Natural killer cell (primary cell): ENCODE data around the gene WWC1. TPM values are rescaled to one million over a fixed set of nuclear protein-coding genes. Genes with fewer than 3 reads are reported as not detected.

Source experiments
- ATAC-seq, 3 donors: fragments of 150-1000 bp in 2 of 3; fragments of 200-7000 bp in 1 of 3; cut with Tn5 transposase; 1 replicate in 1 of 3; 2 replicates in 2 of 3; pipeline ENCODE4 v1.10.0; 2021; ENCODE audit warnings: mild to moderate bottlenecking in 2 of 3, moderate library complexity in 2 of 3
- DNase-seq, 2 donors: peaks; one replicate each; pipeline versions ENCODE4 v3.0.0 to v3.0.0-alpha.2; 2013 to 2021; ENCODE audit warnings: mixed read lengths in 1 of 2
- H3K27ac ChIP-seq: one replicate; pipeline ENCODE4 v1.5.1; 2013; ENCODE audit warnings: mild to moderate bottlenecking, low read length
- H3K27me3 ChIP-seq: one replicate; pipeline ENCODE4 v1.6.1; 2013; ENCODE audit warnings: low read length; ENCODE audit not compliant: control insufficient read depth, insufficient read depth
- H3K36me3 ChIP-seq: one replicate; pipeline ENCODE4 v1.6.1; 2013; ENCODE audit warnings: low read length; ENCODE audit not compliant: control insufficient read depth, insufficient read depth
- H3K4me1 ChIP-seq: one replicate; pipeline ENCODE4 v1.6.1; 2013; ENCODE audit warnings: low read length; ENCODE audit not compliant: control insufficient read depth, insufficient read depth
- H3K4me3 ChIP-seq: one replicate; pipeline ENCODE4 v1.5.1; 2013; ENCODE audit warnings: low read length
- H3K9me3 ChIP-seq: one replicate; pipeline ENCODE4 v1.6.1; 2013; ENCODE audit warnings: low read length; ENCODE audit not compliant: control insufficient read depth, insufficient read depth
- H3K27ac Mint-ChIP-seq, 2 donors: one replicate each; pipeline ENCODE4 v1.8.0; 2022; ENCODE audit warnings: mild to moderate bottlenecking in 2 of 2, mixed read lengths in 2 of 2, moderate library complexity in 1 of 2
- H3K27me3 Mint-ChIP-seq, 2 donors: one replicate each; pipeline ENCODE4 v1.8.0; 2022; ENCODE audit warnings: low read depth in 2 of 2, mixed read lengths in 2 of 2
- H3K36me3 Mint-ChIP-seq: one replicate; pipeline ENCODE4 v1.8.0; 2022; ENCODE audit warnings: mixed read lengths
- H3K4me1 Mint-ChIP-seq, 2 donors: one replicate each; pipeline ENCODE4 v1.8.0; 2022; ENCODE audit warnings: mixed read lengths in 2 of 2
- H3K4me3 Mint-ChIP-seq: one replicate; pipeline ENCODE4 v1.8.0; 2022; ENCODE audit warnings: mild to moderate bottlenecking, moderate library complexity, mixed read lengths
- H3K9me3 Mint-ChIP-seq, 2 donors: one replicate each; pipeline ENCODE4 v1.8.0; 2022; ENCODE audit warnings: mixed read lengths in 2 of 2
- CTCF ChIP-seq: fragments of 200-600 bp; IDR thresholded peaks from one replicate; pipeline ENCODE4 v1.8.0; 2022; ENCODE audit warnings: antibody characterized with exemption
- WGBS: methylation state at CpG from one replicate; pipeline ENCODE4 v1.1.7; 2013; ENCODE audit warnings: missing lambda C conversion rate; ENCODE audit not compliant: insufficient coverage; 5-methylcytosine and 5-hydroxymethylcytosine counted together
- intact Hi-C: fragments of 100-400 bp; cut with micrococcal nuclease; formaldehyde crosslinking; loops from one replicate; pipeline ENCODE4 v1.14.2; 2022
- total RNA-seq, 4 donors: library from RNA; stranded (reverse); fragments of 120-200 nt in 1 of 4; gene quantifications; one replicate each; pipeline versions ENCODE4 v1.2.3 to v1.2.4, GENCODE V29; 2013 to 2022

WWC1 gene
- total RNA-seq, 3 donors from 2014 or later (not counting 1 experiment from before 2014, with no cell fraction given), result 0.42 to 0.66 (median 0.53) TPM

- Histone ChIP-seq H3K27ac (no peak overlapping the region), H3K27me3 (no peaks in the 10 kb centered on the region), H3K4me3 (no peak overlapping the region), H3K9me3 (no peaks in the 10 kb centered on the region), H3K4me1 (no peaks in the 10 kb centered on the region), H3K36me3 (no peaks in the 10 kb centered on the region)
- intact Hi-C loops, result no loop called here
- Mint-ChIP-seq H3K27ac (no peak overlapping the region), H3K9me3 (no peaks in the 10 kb centered on the region), H3K27me3 (peaks cover 0 to 7% of the 10 kb centered on the region in 2 donors), H3K4me3 (no peak overlapping the region), H3K36me3 (no peaks in the 10 kb centered on the region), H3K4me1 (no peaks in the 10 kb centered on the region)
- no peak for TF ChIP-seq CTCF
- ATAC-seq (no peak), DNase-seq (no peak)
- 90% methylated on average over 7 of the region's 7 CpGs for WGBS
Observed at GRCh38 chr5:168375214-168375613, 83.8 kb downstream of the WWC1 start.

- Mint-ChIP-seq H3K36me3 (no peaks in the 10 kb centered on the region), H3K4me3 (no peak overlapping the region), H3K27me3 (no peaks in the 10 kb centered on the region), H3K4me1 (no peaks in the 10 kb centered on the region), H3K27ac (no peak overlapping the region), H3K9me3 (no peaks in the 10 kb centered on the region)
- no peak overlapping the region for H3K4me3 ChIP-seq
- intact Hi-C loops, result no loop called here
- H3K9me3 ChIP-seq, result no peaks in the 10 kb centered on the region
- no peaks in the 10 kb centered on the region for H3K4me1 ChIP-seq
- ATAC-seq, result no peak
- H3K27me3 ChIP-seq, result no peaks in the 10 kb centered on the region
- no peaks in the 10 kb centered on the region for H3K36me3 ChIP-seq
- WGBS, result 40% methylated on average over 1 of the region's 2 CpGs
- no peak overlapping the region for H3K27ac ChIP-seq
- TF ChIP-seq CTCF, result no peak
- DNase-seq, result peak in 1 of 2 donors; percentile 34
Observed at GRCh38 chr5:168377525-168377924, 86.1 kb downstream of the WWC1 start.

- no peak overlapping the region for H3K4me3 ChIP-seq
- no peaks in the 10 kb centered on the region for H3K9me3 ChIP-seq
- H3K4me1 Mint-ChIP-seq, result no peaks in the 10 kb centered on the region
- WGBS, result 97% methylated on average over 3 of the region's 4 CpGs
- H3K27me3 ChIP-seq, result no peaks in the 10 kb centered on the region
- TF ChIP-seq CTCF, result no peak
- H3K4me1 ChIP-seq, result no peaks in the 10 kb centered on the region
- no peaks in the 10 kb centered on the region for H3K36me3 ChIP-seq
- no peak overlapping the region for H3K27ac Mint-ChIP-seq
- no peaks in the 10 kb centered on the region for H3K9me3 Mint-ChIP-seq
- H3K36me3 Mint-ChIP-seq, result no peaks in the 10 kb centered on the region
- no peaks in the 10 kb centered on the region for H3K27me3 Mint-ChIP-seq
- ATAC-seq (no peak), DNase-seq (no peak)
- intact Hi-C loops, result no loop called here
- no peak overlapping the region for H3K27ac ChIP-seq
- no peak overlapping the region for H3K4me3 Mint-ChIP-seq
Observed at GRCh38 chr5:168378741-168379140, 87.3 kb downstream of the WWC1 start.

GRCh38 chr5:168382421-168382820, 91.0 kb downstream of the WWC1 start:
- intact Hi-C loops, result no loop called here

More at GRCh38 chr5:168382421-168382820, 91.0 kb downstream of the WWC1 start:
- no peak overlapping the region for H3K4me3 ChIP-seq
- Mint-ChIP-seq H3K27ac (no peak overlapping the region), H3K9me3 (peaks cover 4% of the 10 kb centered on the region in 2 donors), H3K4me3 (no peak overlapping the region), H3K27me3 (no peaks in the 10 kb centered on the region), H3K36me3 (no peaks in the 10 kb centered on the region), H3K4me1 (no peaks in the 10 kb centered on the region)
- no peaks in the 10 kb centered on the region for H3K36me3 ChIP-seq
- no peak for DNase-seq
- no peaks in the 10 kb centered on the region for H3K27me3 ChIP-seq
- no peak for TF ChIP-seq CTCF
- H3K4me1 ChIP-seq, result no peaks in the 10 kb centered on the region
- ATAC-seq, result no peak
- H3K9me3 ChIP-seq, result no peaks in the 10 kb centered on the region
- no peak overlapping the region for H3K27ac ChIP-seq
- WGBS, result 81% methylated on average over 3 of the region's 3 CpGs
